H1 (cell line): ENCODE measurements around the gene CCDC88C. TPM values are rescaled to one million over a fixed set of nuclear protein-coding genes. Genes with fewer than 3 reads are reported as not detected.

ENCODE experiments used
- CTCF ChIA-PET: fragments of 300-600 bp; sonication (Branson Sonifier 250); formaldehyde crosslinking; loops from one replicate; lab custom pipeline; 2021; ENCODE audit not compliant: partially characterized antibody; lab: Charles Lee
- POLR2A ChIA-PET: fragments of 300-600 bp; sonication (Branson Sonifier 250); formaldehyde crosslinking; loops from one replicate; lab custom pipeline; 2021; ENCODE audit warnings: inconsistent platforms; ENCODE audit not compliant: partially characterized antibody; lab: Charles Lee
- DNase-seq, 2 experiments: peaks; one replicate each; pipeline versions ENCODE4 v3.0.0 to v3.0.0-alpha.2; 2010 to 2022; ENCODE audit warnings: low spot score in 2 of 2, low read depth in 1 of 2, mixed read lengths in 1 of 2
- FAIRE-seq: peaks from 2 replicates; lab custom pipeline; 2011; peaks lifted over from hg19 to GRCh38; lab: Jason Lieb, UNC
- H2AFZ ChIP-seq: 2 replicates; pipeline ENCODE4 v1.8.1; 2012; ENCODE audit warnings: low read length, inconsistent platforms
- H2AK5ac ChIP-seq: 2 replicates; pipeline ENCODE4 v1.6.1; 2013; ENCODE audit warnings: low read depth, low read length
- H2BK120ac ChIP-seq: replicated peaks from 2 replicates; pipeline ENCODE3; 2013; ENCODE audit warnings: low read depth, low read length, inconsistent platforms
- H2BK12ac ChIP-seq: 2 replicates; pipeline ENCODE4 v1.6.1; 2013; ENCODE audit warnings: low read depth, low read length
- H2BK15ac ChIP-seq: 2 replicates; pipeline ENCODE4 v1.6.1; 2013; ENCODE audit warnings: low read length
- H2BK20ac ChIP-seq: 2 replicates; pipeline ENCODE4 v1.6.1; 2013; ENCODE audit warnings: low read length
- H2BK5ac ChIP-seq: 2 replicates; pipeline ENCODE4 v1.6.1; 2013; ENCODE audit warnings: low read depth, low read length
- H3K14ac ChIP-seq: 2 replicates; pipeline ENCODE4 v1.6.1; 2013; ENCODE audit warnings: inconsistent platforms; ENCODE audit not compliant: insufficient read length
- H3K18ac ChIP-seq: 2 replicates; pipeline ENCODE4 v1.6.1; 2013; ENCODE audit warnings: low read length; ENCODE audit errors: extremely low read depth
- H3K23ac ChIP-seq: 2 replicates; pipeline ENCODE4 v1.6.1; 2013; ENCODE audit warnings: inconsistent platforms; ENCODE audit not compliant: insufficient read length
- H3K23me2 ChIP-seq: 2 replicates; pipeline ENCODE4 v1.6.1; 2013; ENCODE audit warnings: low read depth, low read length
- H3K27ac ChIP-seq: 2 replicates; pipeline ENCODE4 v1.6.1; 2011; ENCODE audit warnings: low read depth, low read length, inconsistent platforms
- H3K27me3 ChIP-seq, 4 experiments: replicated peaks in 1 of 4; 1 replicate in 1 of 4; 2 replicates in 3 of 4; pipeline versions ENCODE4 v1.6.1 to v1.8.1; 2011 to 2013; ENCODE audit warnings: low read length in 3 of 4, mild to moderate bottlenecking in 3 of 4, inconsistent platforms in 2 of 4, mixed read lengths in 2 of 4, moderate library complexity in 1 of 4; ENCODE audit not compliant: control insufficient read depth in 3 of 4, insufficient read depth in 3 of 4; ENCODE audit errors: extremely low read depth in 1 of 4
- H3K36me3 ChIP-seq, 4 experiments: 2 replicates each; pipeline versions ENCODE4 v1.6.1 to v1.8.1; 2011 to 2013; ENCODE audit warnings: mild to moderate bottlenecking in 4 of 4, low read length in 3 of 4, moderate library complexity in 2 of 4, control low read depth in 1 of 4, inconsistent platforms in 1 of 4; ENCODE audit not compliant: insufficient read depth in 4 of 4, control insufficient read depth in 2 of 4
- H3K4ac ChIP-seq: replicated peaks from 2 replicates; pipeline ENCODE3; 2013; ENCODE audit warnings: low read length, low read depth, mixed read lengths, inconsistent platforms; ENCODE audit not compliant: insufficient read length
- H3K4me1 ChIP-seq, 4 experiments: replicated peaks in 1 of 4; 1 replicate in 1 of 4; 2 replicates in 3 of 4; pipeline versions ENCODE4 v1.6.1 to v1.8.1; 2011 to 2013; ENCODE audit warnings: low read length in 3 of 4, inconsistent platforms in 2 of 4, mixed read lengths in 1 of 4; ENCODE audit not compliant: insufficient read depth in 4 of 4, control insufficient read depth in 3 of 4
- H3K4me2 ChIP-seq, 2 experiments: 2 replicates each; pipeline versions ENCODE4 v1.6.1 to v1.8.1; 2011 to 2013; ENCODE audit warnings: low read depth in 2 of 2, low read length in 2 of 2, control low read depth in 1 of 2, inconsistent platforms in 1 of 2, mild to moderate bottlenecking in 1 of 2; ENCODE audit not compliant: insufficient read depth in 1 of 2
- H3K4me3 ChIP-seq, 4 experiments: fragments of 200-600, 300-600 bp in 1 of 4; sonication (generic), shearing (Covaris generic), sonication (Bioruptor Twin) in 1 of 4; 2 replicates each; pipeline versions ENCODE4 v1.5.1 to v1.8.1; 2011 to 2016; ENCODE audit warnings: low read length in 4 of 4, low read depth in 3 of 4, control low read depth in 2 of 4, inconsistent platforms in 2 of 4, mild to moderate bottlenecking in 2 of 4, mixed read lengths in 1 of 4, moderate library complexity in 1 of 4; ENCODE audit not compliant: insufficient read depth in 2 of 4; ENCODE audit errors: extremely low read depth in 1 of 4
- H3K56ac ChIP-seq: replicated peaks from 2 replicates; pipeline ENCODE3; 2013; ENCODE audit warnings: low read depth, mild to moderate bottlenecking, mixed read lengths, low read length, inconsistent platforms; ENCODE audit not compliant: insufficient read length
- H3K79me1 ChIP-seq: 2 replicates; pipeline ENCODE4 v1.6.1; 2013; ENCODE audit warnings: low read depth, low read length, control low read depth
- H3K79me2 ChIP-seq, 2 experiments: 2 replicates each; pipeline versions ENCODE4 v1.6.1 to v1.8.1; 2012 to 2013; ENCODE audit warnings: low read length in 2 of 2, mild to moderate bottlenecking in 2 of 2, inconsistent platforms in 1 of 2; ENCODE audit not compliant: insufficient read depth in 2 of 2, control insufficient read depth in 1 of 2
- H3K9ac ChIP-seq, 4 experiments: replicated peaks in 1 of 4; 1 replicate in 1 of 4; 2 replicates in 3 of 4; pipeline versions ENCODE4 v1.6.1 to v1.8.1; 2011 to 2013; ENCODE audit warnings: low read depth in 3 of 4, low read length in 3 of 4, control low read depth in 2 of 4, mild to moderate bottlenecking in 2 of 4, moderate library complexity in 2 of 4, inconsistent platforms in 1 of 4; ENCODE audit errors: extremely low read depth in 1 of 4
- H3K9me3 ChIP-seq, 2 experiments: 2 replicates each; pipeline versions ENCODE4 v1.6.1 to v1.8.1; 2012 to 2013; ENCODE audit warnings: mild to moderate bottlenecking in 2 of 2, moderate library complexity in 2 of 2, control low read depth in 1 of 2, inconsistent platforms in 1 of 2, low read depth in 1 of 2, low read length in 1 of 2, mixed read lengths in 1 of 2; ENCODE audit not compliant: insufficient read depth in 2 of 2
- H4K20me1 ChIP-seq, 2 experiments: replicated peaks in 1 of 2; 2 replicates each; pipeline versions ENCODE3 to v1.8.1; 2011 to 2013; ENCODE audit warnings: inconsistent platforms in 2 of 2, low read length in 2 of 2, mild to moderate bottlenecking in 1 of 2; ENCODE audit not compliant: insufficient read depth in 2 of 2, control insufficient read depth in 1 of 2
- H4K5ac ChIP-seq: 2 replicates; pipeline ENCODE4 v1.6.1; 2013; ENCODE audit warnings: low read length, low read depth, mixed read lengths, inconsistent platforms; ENCODE audit not compliant: insufficient read length
- H4K8ac ChIP-seq: 2 replicates; pipeline ENCODE4 v1.8.0; 2013; ENCODE audit warnings: mild to moderate bottlenecking, moderate library complexity, low read length, inconsistent platforms; ENCODE audit not compliant: insufficient read depth; ENCODE audit errors: extremely low read depth
- H4K91ac ChIP-seq: replicated peaks from 2 replicates; pipeline ENCODE3; 2013; ENCODE audit warnings: low read length, mixed read lengths, inconsistent platforms; ENCODE audit not compliant: insufficient read length
- ASH2L ChIP-seq: fragments of 200-600, 300-600 bp; sonication (generic); IDR thresholded peaks from one replicate; pipeline ENCODE4 v1.7.1; 2017; ENCODE audit warnings: low read length
- CBX5 ChIP-seq: fragments of 300-800, 300-1000 bp; sonication (generic); IDR thresholded peaks from 2 replicates; pipeline ENCODE4 v1.7.1; 2016; ENCODE audit warnings: antibody characterized with exemption, low read length, low read depth
- GABPA ChIP-seq: IDR thresholded peaks from 2 replicates; pipeline ENCODE4 v1.6.1; 2011; ENCODE audit warnings: mild to moderate bottlenecking, low read length, moderate library complexity, borderline replicate concordance; ENCODE audit not compliant: insufficient read depth
- NANOG ChIP-seq: IDR thresholded peaks from 2 replicates; pipeline ENCODE4 v1.6.1; 2011; ENCODE audit warnings: low read length, low read depth, mild to moderate bottlenecking, inconsistent platforms; ENCODE audit not compliant: insufficient read depth, poor library complexity, severe bottlenecking
- POU5F1 ChIP-seq: IDR thresholded peaks from 2 replicates; pipeline ENCODE4 v1.6.1; 2011; ENCODE audit warnings: low read depth, mild to moderate bottlenecking, low read length, moderate library complexity
- RAD21 ChIP-seq, 2 experiments: IDR thresholded peaks in 1 of 2; conservative IDR thresholded peaks in 1 of 2; 2 replicates each; pipeline ENCODE4 v1.6.1; 2011; ENCODE audit warnings: low read depth in 2 of 2, low read length in 2 of 2, improper control_type of control experiment in 1 of 2, inconsistent platforms in 1 of 2, mild to moderate bottlenecking in 1 of 2, moderate library complexity in 1 of 2
- SP4 ChIP-seq: IDR thresholded peaks from 2 replicates; pipeline ENCODE4 v1.6.1; 2012; ENCODE audit warnings: low read length, inconsistent platforms
- TCF12 ChIP-seq: IDR thresholded peaks from 2 replicates; pipeline ENCODE4 v1.6.1; 2011; ENCODE audit warnings: low read depth, mild to moderate bottlenecking, low read length
- YY1 ChIP-seq: IDR thresholded peaks from 2 replicates; pipeline ENCODE4 v1.6.1; 2011; ENCODE audit warnings: low read depth, mild to moderate bottlenecking, low read length
- ZNF274 ChIP-seq: IDR thresholded peaks from 2 replicates; pipeline ENCODE4 v1.7.0; 2012; ENCODE audit warnings: low read length, borderline replicate concordance; ENCODE audit errors: extremely low read depth
- WGBS, 2 experiments: shearing (Covaris generic) in 1 of 2; methylation state at CpG; one replicate each; pipeline versions ENCODE4 v1.1.6 to v1.1.7; 2013 to 2015; ENCODE audit warnings: low lambda C conversion rate in 2 of 2, mixed read lengths in 2 of 2, inconsistent platforms in 1 of 2, low coverage in 1 of 2, missing lambda C conversion rate in 1 of 2; ENCODE audit not compliant: insufficient replicate concordance in 2 of 2, insufficient coverage in 1 of 2, insufficient read length in 1 of 2; ENCODE audit errors: extremely low coverage in 1 of 2, missing lambda C conversion rate in 1 of 2; 5-methylcytosine and 5-hydroxymethylcytosine counted together
- polyA plus RNA-seq, 7 experiments: library from polyadenylated mRNA; depleted of rRNA in 3 of 7; stranded (reverse) in 5 of 7; unstranded in 2 of 7; fragments of >200 nt in 5 of 7; fragments of 200-250 nt in 2 of 7; gene quantifications; 1 replicate in 5 of 7; 2 replicates in 1 of 7; 4 replicates in 1 of 7; pipeline versions ENCODE4 v1.2.1 to v1.2.3, GENCODE V29; 2011 to 2013; ENCODE audit warnings: missing spikeins in 2 of 7, mixed read lengths in 2 of 7
- total RNA-seq: library from RNA; stranded (reverse); fragmentation: NEBNext Ultra II Directional; extraction: Animal tissue kit (Norgen Biotek cat#: 25700); gene quantifications from 2 replicates; pipeline ENCODE4 v1.2.1, GENCODE V29; 2021
- TF ChIP-seq, protein P1 (sequence below): IDR thresholded peaks from 2 replicates; pipeline ENCODE4 v1.6.1; 2012; ENCODE audit warnings: inconsistent platforms

CCDC88C gene
- total and polyA plus RNA-seq, 2 of the 8 experiments (the other 6 are each of a cell fraction or from before 2014, with no cell fraction given), result 10.3 to 57.7 TPM

- POLR2A ChIA-PET, result interaction anchor here (1.3 kb wide), 1 partner anchor 11 kb away, joined by 4 read pairs; no protein-coding TSS in a partner anchor
- H4K91ac ChIP-seq, result no peak overlapping the region
- no peak overlapping the region for H3K4me3 ChIP-seq
- H3K79me2 ChIP-seq, result no peaks in the 10 kb centered on the region
- peaks cover 0 to 3% of the 10 kb centered on the region in 2 experiments for H4K20me1 ChIP-seq
- no peaks in the 10 kb centered on the region for H3K23me2 ChIP-seq
- no peak overlapping the region for H2BK120ac ChIP-seq
- DNase-seq (no peak), FAIRE-seq (no peak)
- no peak overlapping the region for H2BK20ac ChIP-seq
- no peaks in the 10 kb centered on the region for H3K79me1 ChIP-seq
- H2BK15ac ChIP-seq, result no peak overlapping the region
- WGBS, 2 experiments, result 97% methylated on average over 28 of the region's 28 CpGs; no CpG with 5 or more reads in 1 of the 2 experiments
- TF ChIP-seq YY1 (no peak), RAD21 (IDR thresholded peaks at IDR 0.05 in 1 of 2, conservative IDR thresholded peaks at IDR 0.05 in 1 of 2; ENCODE audit: low read depth in 2 of 2, low read length in 2 of 2) (no peak), ASH2L (no peak), NANOG (no peak), POU5F1 (no peak), SP4 (no peak), CBX5 (no peak), ZNF274 (no peak), GABPA (no peak), TCF12 (no peak)
- TF ChIP-seq, protein P1, sequence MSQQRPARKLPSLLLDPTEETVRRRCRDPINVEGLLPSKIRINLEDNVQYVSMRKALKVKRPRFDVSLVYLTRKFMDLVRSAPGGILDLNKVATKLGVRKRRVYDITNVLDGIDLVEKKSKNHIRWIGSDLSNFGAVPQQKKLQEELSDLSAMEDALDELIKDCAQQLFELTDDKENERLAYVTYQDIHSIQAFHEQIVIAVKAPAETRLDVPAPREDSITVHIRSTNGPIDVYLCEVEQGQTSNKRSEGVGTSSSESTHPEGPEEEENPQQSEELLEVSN, result no peak
- H3K27me3 ChIP-seq, result no peaks in the 10 kb centered on the region
- no peak overlapping the region for H3K14ac ChIP-seq
- H3K4me2 ChIP-seq, result no peak overlapping the region
- peaks cover 16 to 53% (median 35%) of the 10 kb centered on the region in 4 experiments for H3K36me3 ChIP-seq
- H4K5ac ChIP-seq, result no peak overlapping the region
- H2BK12ac ChIP-seq, result no peak overlapping the region
- H2AFZ ChIP-seq, result no peak overlapping the region
- no peak overlapping the region for H3K56ac ChIP-seq
- no peak overlapping the region for H4K8ac ChIP-seq
- CTCF ChIA-PET, result interaction anchor here (0.8 to 7.5 kb wide), 5 partner anchors 14 to 398 kb away, joined by 3 to 84 read pairs (median 3); no protein-coding TSS in a partner anchor
- H3K4me1 ChIP-seq, result no peaks in the 10 kb centered on the region
- H3K9me3 ChIP-seq, result no peaks in the 10 kb centered on the region
- no peak overlapping the region for H2BK5ac ChIP-seq
- H2AK5ac ChIP-seq, result no peak overlapping the region
- H3K23ac ChIP-seq, result no peak overlapping the region
- H3K18ac ChIP-seq, result no peak overlapping the region
- H3K4ac ChIP-seq, result no peak overlapping the region
- no peak overlapping the region for H3K9ac ChIP-seq
- no peak overlapping the region for H3K27ac ChIP-seq
Observed at GRCh38 chr14:91288876-91289275, 128.7 kb downstream of the CCDC88C start.
